ENCODE measurements around the gene LRRN2. TPM values are rescaled to one million over a fixed set of nuclear protein-coding genes. Genes with fewer than 3 reads are reported as not detected.

Gene LRRN2
- total RNA-seq, 1 experiment from 2014 or later = 5.8 TPM

GRCh38 chr1:204678721-204679475 lies 6.6 kb downstream of the LRRN2 start:
- TF ChIP-seq, protein P1, sequence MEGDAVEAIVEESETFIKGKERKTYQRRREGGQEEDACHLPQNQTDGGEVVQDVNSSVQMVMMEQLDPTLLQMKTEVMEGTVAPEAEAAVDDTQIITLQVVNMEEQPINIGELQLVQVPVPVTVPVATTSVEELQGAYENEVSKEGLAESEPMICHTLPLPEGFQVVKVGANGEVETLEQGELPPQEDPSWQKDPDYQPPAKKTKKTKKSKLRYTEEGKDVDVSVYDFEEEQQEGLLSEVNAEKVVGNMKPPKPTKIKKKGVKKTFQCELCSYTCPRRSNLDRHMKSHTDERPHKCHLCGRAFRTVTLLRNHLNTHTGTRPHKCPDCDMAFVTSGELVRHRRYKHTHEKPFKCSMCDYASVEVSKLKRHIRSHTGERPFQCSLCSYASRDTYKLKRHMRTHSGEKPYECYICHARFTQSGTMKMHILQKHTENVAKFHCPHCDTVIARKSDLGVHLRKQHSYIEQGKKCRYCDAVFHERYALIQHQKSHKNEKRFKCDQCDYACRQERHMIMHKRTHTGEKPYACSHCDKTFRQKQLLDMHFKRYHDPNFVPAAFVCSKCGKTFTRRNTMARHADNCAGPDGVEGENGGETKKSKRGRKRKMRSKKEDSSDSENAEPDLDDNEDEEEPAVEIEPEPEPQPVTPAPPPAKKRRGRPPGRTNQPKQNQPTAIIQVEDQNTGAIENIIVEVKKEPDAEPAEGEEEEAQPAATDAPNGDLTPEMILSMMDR (conservative IDR thresholded peaks at IDR 0.05) = no peak
- H3K4me3 Mint-ChIP-seq = no peak overlapping the region
- H3K4me1 Mint-ChIP-seq = peaks cover 12 to 16% of the 10 kb centered on the region in 2 experiments
- WGBS (ENCODE audit: extremely low coverage, insufficient read length, low lambda C conversion rate) = no CpG with 5 or more reads among the region's 7 CpGs
- Histone ChIP-seq H3K27me3 (ENCODE audit: insufficient read depth, low read length) (no peaks in the 10 kb centered on the region; the same call in 1 of the 2 replicates), H2BK120ac (ENCODE audit: low read depth, low read length, poor library complexity, severe bottlenecking) (no peak overlapping the region), H2BK12ac (ENCODE audit: insufficient read length, low read depth, low read length) (no peak overlapping the region), H2BK20ac (ENCODE audit: low read depth, low read length, poor library complexity, severe bottlenecking) (no peak overlapping the region), H3K4ac (ENCODE audit: low read depth, low read length) (no peak overlapping the region), H2AFZ (ENCODE audit: low read length) (no peak overlapping the region), H2BK15ac (ENCODE audit: low read depth, low read length) (no peak overlapping the region), H3K4me2 (ENCODE audit: insufficient read depth, insufficient read length, low read length) (no peak overlapping the region), H4K8ac (replicated peaks; ENCODE audit: insufficient read length, low read depth, low read length) (no peak overlapping the region), H4K20me1 (ENCODE audit: control insufficient read depth, insufficient read depth, insufficient read length) (no peaks in the 10 kb centered on the region), H3K14ac (ENCODE audit: insufficient read depth, low read length) (no peak overlapping the region), H3T11ph (ENCODE audit: low read length) (no peak overlapping the region), H3K18ac (ENCODE audit: insufficient read length, low read depth, low read length) (no peak overlapping the region), H3K4me1 (ENCODE audit: insufficient read depth, low read length) (no peaks in the 10 kb centered on the region), H3K9ac (ENCODE audit: extremely low read depth, insufficient read length, low read length) (no peak overlapping the region), H2BK5ac (ENCODE audit: insufficient read length, low read length) (no peak overlapping the region), H3K23me2 (ENCODE audit: insufficient read length, low read depth, low read length, poor library complexity, severe bottlenecking) (no peaks in the 10 kb centered on the region), H4K5ac (ENCODE audit: insufficient read length, low read depth, low read length) (no peak overlapping the region), H3K9me3 (ENCODE audit: control insufficient read depth, low read depth, low read length) (no peaks in the 10 kb centered on the region), H3K56ac (ENCODE audit: insufficient read length, low read depth, low read length) (no peak overlapping the region), H3K79me2 (ENCODE audit: insufficient read depth, low read length) (no peaks in the 10 kb centered on the region), H2AK5ac (ENCODE audit: insufficient read length, low read length) (no peak overlapping the region), H3K23ac (ENCODE audit: insufficient read length, low read depth, low read length) (no peak overlapping the region), H3K79me1 (ENCODE audit: insufficient read depth, low read depth, low read length, poor library complexity, severe bottlenecking) (no peaks in the 10 kb centered on the region), H4K91ac (ENCODE audit: insufficient read length, low read depth, low read length) (no peak overlapping the region), H3K27ac (ENCODE audit: insufficient read length, low read depth, low read length) (no peak overlapping the region)
- no peaks in the 10 kb centered on the region for H3K9me3 Mint-ChIP-seq
- peaks cover 28% of the 10 kb centered on the region for H3K27me3 Mint-ChIP-seq (ENCODE audit: low read depth)
- no peak for DNase-seq
- H3K27ac Mint-ChIP-seq = no peak overlapping the region; a peak in 1 of 7 replicates
- H3K36me3 Mint-ChIP-seq (ENCODE audit: insufficient read depth in 1 of 3, low read depth in 3 of 3) = no peaks in the 10 kb centered on the region; a peak in 1 of 7 replicates
